Naive thymus-derived CD4-positive, alpha-beta T cell (primary cell): ENCODE measurements around the gene ATRX. TPM values are rescaled to one million over a fixed set of nuclear protein-coding genes. Genes with fewer than 3 reads are reported as not detected.

Experiments
- ATAC-seq: fragments of 150-1000 bp; cut with Tn5 transposase; 2 replicates; pipeline ENCODE4 v1.10.0; 2021; ENCODE audit warnings: mild to moderate bottlenecking, moderate library complexity
- CTCF ChIA-PET: fragments of 350-600 bp; sonication (Branson Sonifier 250); formaldehyde crosslinking; loops from one replicate; lab custom pipeline; 2021; ENCODE audit warnings: antibody characterized with exemption; lab: Charles Lee
- POLR2A ChIA-PET: fragments of 350-600 bp; sonication (Branson Sonifier 250); formaldehyde crosslinking; loops from one replicate; lab custom pipeline; 2021; ENCODE audit warnings: antibody characterized with exemption, inconsistent platforms; lab: Charles Lee
- DNase-seq, 9 donors: peaks; one replicate each; pipeline versions ENCODE4 v3.0.0 to v3.0.0-alpha.2; 2020 to 2022; ENCODE audit warnings: mixed read lengths in 1 of 9
- H3K27ac ChIP-seq: one replicate; pipeline ENCODE4 v1.7.0; 2013; ENCODE audit warnings: mild to moderate bottlenecking, low read depth, low read length, moderate library complexity
- H3K27me3 ChIP-seq, 2 donors: one replicate each; pipeline ENCODE4 v1.7.0; 2013; ENCODE audit warnings: low read length in 2 of 2, mild to moderate bottlenecking in 2 of 2, moderate library complexity in 2 of 2; ENCODE audit not compliant: control insufficient read depth in 2 of 2, insufficient read depth in 2 of 2
- H3K36me3 ChIP-seq, 3 experiments: 1 replicate in 2 of 3; 2 replicates in 1 of 3; pipeline ENCODE4 v1.7.0; 2013; ENCODE audit warnings: low read length in 3 of 3, mild to moderate bottlenecking in 3 of 3, moderate library complexity in 1 of 3; ENCODE audit not compliant: insufficient read depth in 3 of 3, control insufficient read depth in 2 of 3
- H3K4me1 ChIP-seq, 2 donors: one replicate each; pipeline ENCODE4 v1.7.0; 2013; ENCODE audit warnings: low read length in 2 of 2, mild to moderate bottlenecking in 2 of 2, moderate library complexity in 1 of 2; ENCODE audit not compliant: control insufficient read depth in 2 of 2, insufficient read depth in 2 of 2
- H3K4me3 ChIP-seq: 2 replicates; pipeline ENCODE4 v1.7.0; 2013; ENCODE audit warnings: mild to moderate bottlenecking, low read length
- H3K9me3 ChIP-seq, 3 experiments: 1 replicate in 2 of 3; 2 replicates in 1 of 3; pipeline ENCODE4 v1.7.0; 2013; ENCODE audit warnings: low read length in 3 of 3; ENCODE audit not compliant: control insufficient read depth in 2 of 3
- H3K27ac Mint-ChIP-seq, 9 donors: one replicate each; pipeline ENCODE4 v1.8.0; 2020 to 2022; ENCODE audit warnings: mixed read lengths in 9 of 9, mild to moderate bottlenecking in 8 of 9, moderate library complexity in 5 of 9, inconsistent platforms in 2 of 9
- H3K27me3 Mint-ChIP-seq, 5 donors: one replicate each; pipeline ENCODE4 v1.8.0; 2021 to 2022; ENCODE audit warnings: mixed read lengths in 5 of 5, mild to moderate bottlenecking in 1 of 5
- H3K36me3 Mint-ChIP-seq, 5 donors: one replicate each; pipeline ENCODE4 v1.8.0; 2020 to 2022; ENCODE audit warnings: mixed read lengths in 5 of 5, mild to moderate bottlenecking in 3 of 5, inconsistent platforms in 1 of 5
- H3K4me1 Mint-ChIP-seq, 7 donors: one replicate each; pipeline ENCODE4 v1.8.0; 2020 to 2022; ENCODE audit warnings: mixed read lengths in 7 of 7, mild to moderate bottlenecking in 3 of 7, inconsistent platforms in 1 of 7
- H3K4me3 Mint-ChIP-seq, 10 donors: one replicate each; pipeline ENCODE4 v1.8.0; 2020 to 2022; ENCODE audit warnings: mild to moderate bottlenecking in 10 of 10, mixed read lengths in 10 of 10, moderate library complexity in 6 of 10, inconsistent platforms in 2 of 10
- H3K9me3 Mint-ChIP-seq, 11 donors: one replicate each; pipeline ENCODE4 v1.8.0; 2020 to 2022; ENCODE audit warnings: mixed read lengths in 11 of 11, mild to moderate bottlenecking in 4 of 11, inconsistent platforms in 1 of 11, moderate library complexity in 1 of 11
- intact Hi-C, 2 donors: fragments of 100-400 bp; cut with micrococcal nuclease; formaldehyde crosslinking; loops; one replicate each; pipeline ENCODE4 v1.15.1; 2023
- polyA plus RNA-seq, 2 donors: library from polyadenylated mRNA; unstranded; fragments of 300-500 nt; fragmentation: Illumina TruSeq; gene quantifications; one replicate each; pipeline ENCODE4 v1.2.3, GENCODE V29; 2021
- total RNA-seq, 6 experiments: library from RNA in 5 of 6; stranded (reverse) in 5 of 6; gene quantifications; 1 replicate in 5 of 6; 2 replicates in 1 of 6; pipeline ENCODE4 v1.2.3 and lab custom pipeline; 2021 to 2026

Gene ATRX
- total and polyA plus RNA-seq, 7 experiments from 2014 or later = 64.2 to 126 (median 111) TPM

DNA sequence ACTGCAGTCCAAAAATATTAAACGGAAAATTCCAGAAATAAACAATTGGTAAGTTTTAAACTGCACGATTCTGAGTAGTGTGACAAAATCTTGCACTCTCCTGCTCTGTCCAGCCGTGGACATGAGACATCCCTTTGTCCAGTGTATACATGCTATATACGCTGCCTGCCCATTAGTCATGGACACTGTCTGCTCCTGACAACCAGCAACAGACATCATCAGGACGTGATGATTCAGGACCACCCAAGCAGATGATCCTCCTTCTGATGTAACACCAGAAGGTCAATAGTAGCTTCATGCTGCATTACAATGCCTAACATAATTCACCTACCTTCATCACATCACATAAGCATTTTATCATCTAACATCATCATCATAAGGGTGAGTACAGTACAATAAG, 36.3 kb downstream of the ATRX start:
- ATAC-seq = no peak
- Mint-ChIP-seq H3K4me3 (no peak overlapping the region), H3K27me3 (no peaks in the 10 kb centered on the region), H3K4me1 (peaks cover 0 to 55% (median 46%) of the 10 kb centered on the region in 7 donors), H3K9me3 (peaks cover 0 to 18% (median 0%) of the 10 kb centered on the region in 11 donors), H3K36me3 (peaks cover 0 to 35% (median 0%) of the 10 kb centered on the region in 5 donors), H3K27ac (peak overlapping the region in 2 of 9 donors; percentile 52 to 68)
- no peaks in the 10 kb centered on the region for H3K9me3 ChIP-seq
- ChIA-PET POLR2A (no interaction called here), CTCF (no interaction called here)
- no peak overlapping the region for H3K4me3 ChIP-seq
- no peak overlapping the region for H3K27ac ChIP-seq
- no peaks in the 10 kb centered on the region for H3K4me1 ChIP-seq
- intact Hi-C loops = no loop called here
- no peak for DNase-seq
- no peaks in the 10 kb centered on the region for H3K36me3 ChIP-seq
- no peaks in the 10 kb centered on the region for H3K27me3 ChIP-seq

DNA sequence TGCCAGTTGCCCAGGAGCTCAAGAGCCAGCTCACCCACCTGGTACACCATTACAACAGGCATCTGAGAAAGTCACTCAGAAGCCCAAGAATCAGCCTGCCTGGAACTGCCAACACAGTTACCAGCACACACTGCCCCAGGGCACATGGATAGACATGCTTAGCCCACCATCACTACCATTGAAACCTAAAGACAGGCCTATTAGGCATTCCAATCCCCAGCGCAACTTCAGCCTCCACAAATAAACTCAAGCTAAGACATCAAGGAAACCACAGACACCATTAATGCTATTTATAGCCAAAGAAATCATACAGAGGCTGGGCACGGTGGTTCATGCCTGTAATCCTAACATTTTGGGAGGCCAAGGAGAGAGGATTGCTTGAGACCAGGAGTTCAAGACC, 42.3 kb downstream of the ATRX start:
- ATAC-seq (no peak), DNase-seq (no peak)
- peaks cover 0 to 7% (median 0%) of the 10 kb centered on the region in 5 donors for H3K36me3 Mint-ChIP-seq
- Histone ChIP-seq H3K9me3 (no peaks in the 10 kb centered on the region), H3K36me3 (no peaks in the 10 kb centered on the region), H3K4me1 (peaks cover 0 to 13% of the 10 kb centered on the region in 2 donors), H3K27ac (no peak overlapping the region), H3K27me3 (no peaks in the 10 kb centered on the region), H3K4me3 (no peak overlapping the region)
- CTCF ChIA-PET = no interaction called here
- no peaks in the 10 kb centered on the region for H3K27me3 Mint-ChIP-seq
- H3K4me1 Mint-ChIP-seq = peaks cover 16 to 78% (median 56%) of the 10 kb centered on the region in 7 donors
- POLR2A ChIA-PET = no interaction called here
- H3K4me3 Mint-ChIP-seq = peak overlapping the region in 5 of 10 donors; percentile 8 to 55 (median 44)
- peak overlapping the region in 8 of 9 donors; percentile 3 to 89 (median 46) for H3K27ac Mint-ChIP-seq
- intact Hi-C loops = no loop called here
- peaks cover 0 to 2% (median 0%) of the 10 kb centered on the region in 11 donors for H3K9me3 Mint-ChIP-seq

DNA sequence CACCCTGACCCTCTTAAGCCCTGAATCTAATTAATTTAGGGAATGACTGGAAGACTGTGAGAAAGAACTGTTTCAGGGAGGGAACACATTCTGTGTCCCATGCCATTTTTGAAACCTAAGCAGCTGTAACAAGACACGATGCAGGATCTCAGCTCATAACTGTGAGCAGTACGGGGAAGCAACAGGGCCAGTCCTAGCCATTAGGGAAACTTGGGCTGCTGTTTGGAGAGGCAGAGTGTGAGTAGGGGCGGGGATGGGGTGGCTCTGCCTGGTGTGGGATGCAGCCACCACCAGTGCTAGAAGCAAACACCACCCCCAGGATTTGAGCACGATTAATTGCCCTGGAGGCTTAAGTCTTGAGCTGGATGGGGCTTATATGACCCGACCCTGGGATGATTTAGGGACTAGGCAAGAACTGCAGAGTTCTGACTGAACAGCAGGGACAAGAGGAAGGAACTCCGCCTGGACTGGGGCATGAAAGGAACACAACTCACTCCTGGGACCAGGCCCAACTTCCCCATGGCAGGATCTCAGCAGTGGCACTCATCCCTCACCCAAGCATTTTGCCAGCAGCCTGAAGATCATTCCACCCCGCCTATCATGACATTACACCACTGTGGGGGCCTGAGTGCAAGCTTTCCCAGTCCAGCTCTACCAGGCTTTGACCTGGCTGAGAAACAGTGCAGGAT, 43.1 kb downstream of the ATRX start:
- peak overlapping the region in 8 of 9 donors; percentile 10 to 82 (median 59) for H3K27ac Mint-ChIP-seq
- peaks cover 0 to 13% of the 10 kb centered on the region in 2 donors for H3K4me1 ChIP-seq
- peak overlapping the region in 3 of 10 donors; percentile 8 to 26 (median 22) for H3K4me3 Mint-ChIP-seq
- H3K27me3 Mint-ChIP-seq = no peaks in the 10 kb centered on the region
- H3K36me3 ChIP-seq = no peaks in the 10 kb centered on the region
- ChIA-PET POLR2A (no interaction called here), CTCF (no interaction called here)
- peaks cover 16 to 74% (median 52%) of the 10 kb centered on the region in 7 donors for H3K4me1 Mint-ChIP-seq
- peaks cover 0 to 5% (median 0%) of the 10 kb centered on the region in 5 donors for H3K36me3 Mint-ChIP-seq
- H3K4me3 ChIP-seq = no peak overlapping the region
- H3K27me3 ChIP-seq = no peaks in the 10 kb centered on the region
- peaks cover 0 to 2% (median 0%) of the 10 kb centered on the region in 11 donors for H3K9me3 Mint-ChIP-seq
- no peak overlapping the region for H3K27ac ChIP-seq
- DNase-seq (no peak), ATAC-seq (no peak)
- no peaks in the 10 kb centered on the region for H3K9me3 ChIP-seq
- intact Hi-C loops = no loop called here

DNA sequence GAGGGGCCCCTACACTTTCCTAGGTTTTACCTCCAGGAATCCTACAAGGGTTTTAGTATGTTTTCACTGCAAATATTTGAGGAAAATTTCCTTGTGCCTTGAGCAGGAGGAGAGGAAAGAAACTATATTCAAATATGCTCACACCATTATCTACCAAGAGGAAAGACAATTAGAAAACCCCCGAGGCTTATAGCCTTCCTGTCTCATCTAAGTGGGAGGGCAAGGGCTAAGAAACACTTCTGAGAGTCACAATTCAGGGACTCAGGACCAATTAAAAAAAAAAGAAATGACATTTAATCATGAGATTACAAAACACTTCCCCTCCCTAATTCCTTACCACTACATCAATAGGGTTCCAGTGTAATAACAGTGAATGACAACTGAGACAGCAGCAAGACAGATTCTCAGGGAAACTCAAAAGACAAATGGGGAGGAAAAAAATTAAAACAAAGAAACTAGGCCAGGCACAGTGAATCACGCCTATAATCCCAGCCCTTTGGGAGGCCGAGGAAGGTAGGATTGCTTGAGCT, 45.6 kb downstream of the ATRX start:
- Mint-ChIP-seq H3K4me1 (peaks cover 16 to 65% (median 40%) of the 10 kb centered on the region in 7 donors), H3K27me3 (no peaks in the 10 kb centered on the region), H3K4me3 (peak overlapping the region in 6 of 10 donors; percentile 4 to 52 (median 28)), H3K36me3 (peaks cover 0 to 10% (median 4%) of the 10 kb centered on the region in 5 donors), H3K9me3 (peaks cover 0 to 5% (median 0%) of the 10 kb centered on the region in 11 donors), H3K27ac (peak overlapping the region; percentile 11 to 89 (median 68))
- intact Hi-C loops = no loop called here
- CTCF ChIA-PET = no interaction called here
- H3K27me3 ChIP-seq = no peaks in the 10 kb centered on the region
- ATAC-seq (no peak), DNase-seq (no peak)
- H3K36me3 ChIP-seq = no peaks in the 10 kb centered on the region
- peak overlapping the region; percentile 21 for H3K27ac ChIP-seq
- POLR2A ChIA-PET = no interaction called here
- no peak overlapping the region for H3K4me3 ChIP-seq
- no peaks in the 10 kb centered on the region for H3K9me3 ChIP-seq
- peaks cover 0 to 13% of the 10 kb centered on the region in 2 donors for H3K4me1 ChIP-seq

DNA sequence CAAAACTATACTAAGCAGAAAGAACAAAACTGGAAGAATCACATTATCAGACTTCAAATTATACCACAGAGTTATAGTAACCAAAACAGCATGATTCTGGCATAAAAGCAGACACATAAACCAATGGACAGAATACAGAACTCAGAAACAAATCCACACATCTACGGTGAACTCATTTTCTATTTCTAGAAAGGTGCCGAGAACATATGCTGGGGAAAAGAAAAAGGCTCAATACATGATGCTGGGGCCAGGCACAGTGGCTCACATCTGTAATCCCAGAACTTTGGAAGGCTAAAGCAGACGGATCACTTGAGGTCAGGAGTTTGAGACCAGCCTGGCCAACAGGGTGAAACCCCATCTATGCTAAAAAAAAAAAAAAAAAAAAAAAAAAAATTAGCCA, 52.7 kb downstream of the ATRX start:
- Histone ChIP-seq H3K4me1 (no peaks in the 10 kb centered on the region), H3K4me3 (no peak overlapping the region), H3K27ac (no peak overlapping the region), H3K27me3 (no peaks in the 10 kb centered on the region), H3K9me3 (no peaks in the 10 kb centered on the region), H3K36me3 (no peaks in the 10 kb centered on the region)
- POLR2A ChIA-PET = no interaction called here
- Mint-ChIP-seq H3K36me3 (peaks cover 0 to 10% (median 4%) of the 10 kb centered on the region in 5 donors), H3K27ac (peak overlapping the region in 5 of 9 donors; percentile 12 to 80 (median 34)), H3K4me1 (peaks cover 5 to 44% (median 37%) of the 10 kb centered on the region in 7 donors), H3K9me3 (peaks cover 0 to 5% (median 0%) of the 10 kb centered on the region in 11 donors), H3K27me3 (no peaks in the 10 kb centered on the region), H3K4me3 (peak overlapping the region in 6 of 10 donors; percentile 15 to 64 (median 44))
- no peak for DNase-seq
- CTCF ChIA-PET = no interaction called here
- no peak for ATAC-seq
- intact Hi-C loops = no loop called here

DNA sequence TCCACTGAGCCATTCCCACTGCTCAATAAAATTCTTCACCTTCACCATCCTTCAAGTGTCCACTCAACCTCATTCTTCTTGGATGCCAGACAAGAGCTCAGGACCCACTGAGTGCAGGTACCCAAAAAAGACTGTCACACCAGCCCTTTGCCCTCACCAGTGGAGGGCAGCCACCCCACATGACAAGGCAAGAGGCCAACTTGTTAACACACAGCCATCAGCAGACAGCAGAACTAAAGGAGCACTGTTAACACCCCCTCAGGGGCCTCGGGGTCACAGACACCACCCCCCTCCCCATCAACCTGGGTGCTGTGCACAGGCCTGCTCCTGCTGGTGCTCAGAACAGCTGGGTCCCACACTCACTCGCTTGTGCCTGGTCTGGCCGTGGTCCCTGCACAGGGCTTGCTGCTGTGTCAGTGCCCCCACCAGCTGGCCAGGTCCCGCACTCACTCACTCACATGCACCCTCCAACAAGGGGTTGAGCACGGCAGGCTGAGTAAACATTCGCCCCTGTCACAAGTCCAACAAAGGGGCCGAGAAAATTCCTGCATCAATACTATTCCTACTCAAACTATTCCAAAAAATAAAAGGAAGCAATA, 54.1 kb downstream of the ATRX start:
- Histone ChIP-seq H3K36me3 (no peaks in the 10 kb centered on the region), H3K27me3 (no peaks in the 10 kb centered on the region), H3K9me3 (no peaks in the 10 kb centered on the region), H3K4me1 (no peaks in the 10 kb centered on the region), H3K27ac (no peak overlapping the region), H3K4me3 (no peak overlapping the region)
- no peak for ATAC-seq
- peak in 1 of 9 donors; percentile 0 for DNase-seq
- ChIA-PET CTCF (no interaction called here), POLR2A (no interaction called here)
- intact Hi-C loops = no loop called here
- peak overlapping the region in 8 of 10 donors; percentile 10 to 61 (median 35) for H3K4me3 Mint-ChIP-seq
- H3K27ac Mint-ChIP-seq = no peak overlapping the region
- H3K36me3 Mint-ChIP-seq = peaks cover 0 to 10% (median 4%) of the 10 kb centered on the region in 5 donors
- no peaks in the 10 kb centered on the region for H3K27me3 Mint-ChIP-seq
- peaks cover 5 to 45% (median 37%) of the 10 kb centered on the region in 7 donors for H3K4me1 Mint-ChIP-seq
- peaks cover 0 to 7% (median 0%) of the 10 kb centered on the region in 11 donors for H3K9me3 Mint-ChIP-seq
